NB4 (cell line): ENCODE results near the gene LMTK3.

ENCODE experiments used
- CTCF ChIP-seq: IDR thresholded peaks from one replicate; pipeline ENCODE4 v1.5.1; 2012; ENCODE audit warnings: low read depth, low read length
- POLR2A ChIP-seq: IDR thresholded peaks from 2 replicates; pipeline ENCODE4 v1.6.1; 2011; ENCODE audit warnings: mild to moderate bottlenecking; ENCODE audit not compliant: insufficient read length; ENCODE audit errors: extremely low read depth

- no peak for TF ChIP-seq POLR2A
- no peak for TF ChIP-seq CTCF
These were observed 46.4 kb downstream of the LMTK3 start for GRCh38 chr19:48465215-48465614.
